Activated naive CD8-positive, alpha-beta T cell treated with anti-CD3 and anti-CD28 coated beads, Interleukin-2, amount 50 U/mL, for 24 hours (primary cell): ENCODE measurements around the gene AP5S1.
A peak's percentile ranks its signal among the peaks of the same experiment; 100 is the strongest.
"Not testable (repeated sequence)": the region's sequence is repeated elsewhere in the genome, so short reads cannot be mapped to it uniquely, and the experiment has no call there.

ENCODE experiments used
- ATAC-seq: fragments of 150-1000 bp; cut with Tn5 transposase; one replicate; pipeline ENCODE4 v1.10.0; 2021
- DNase-seq: peaks from one replicate; pipeline ENCODE4 v3.0.0; 2021
- H3K27ac Mint-ChIP-seq: one replicate; pipeline ENCODE4 v1.8.0; 2021; ENCODE audit warnings: mild to moderate bottlenecking, mixed read lengths
- H3K27me3 Mint-ChIP-seq: one replicate; pipeline ENCODE4 v1.8.0; 2021; ENCODE audit warnings: mixed read lengths
- H3K36me3 Mint-ChIP-seq: one replicate; pipeline ENCODE4 v1.8.0; 2021; ENCODE audit warnings: low read depth, mixed read lengths
- H3K4me1 Mint-ChIP-seq: one replicate; pipeline ENCODE4 v1.8.0; 2021; ENCODE audit warnings: mixed read lengths
- H3K4me3 Mint-ChIP-seq: one replicate; pipeline ENCODE4 v1.8.0; 2021; ENCODE audit warnings: mild to moderate bottlenecking, moderate library complexity, mixed read lengths
- H3K9me3 Mint-ChIP-seq: one replicate; pipeline ENCODE4 v1.8.0; 2021; ENCODE audit warnings: mixed read lengths

Gene AP5S1

DNA sequence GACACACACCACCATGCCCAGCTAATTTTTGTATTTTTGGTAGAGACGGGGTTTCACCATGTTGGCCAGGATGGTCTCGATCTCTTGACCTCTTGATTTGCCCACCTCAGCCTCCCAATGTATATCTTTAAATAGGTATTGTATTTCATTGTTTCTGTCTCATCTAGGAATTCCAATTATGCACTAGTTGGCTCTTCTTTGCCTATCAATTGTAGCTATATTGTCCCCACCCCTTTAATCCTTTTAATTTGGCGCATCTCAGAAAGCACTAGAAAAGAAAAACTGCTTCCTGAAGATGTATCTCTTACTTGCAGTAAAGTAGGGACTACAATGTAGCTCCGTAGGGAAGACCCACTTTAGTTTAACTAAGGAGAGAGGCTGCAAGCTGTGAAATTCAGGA is 15.8 kb downstream of the AP5S1 start:
- DNase-seq (no peak), ATAC-seq (no peak)
- H3K4me3 Mint-ChIP-seq, result no peak overlapping the region
- peaks cover 1% of the 10 kb centered on the region for H3K4me1 Mint-ChIP-seq
- no peaks in the 10 kb centered on the region for H3K27me3 Mint-ChIP-seq
- no peak overlapping the region for H3K27ac Mint-ChIP-seq
- H3K36me3 Mint-ChIP-seq, result no peaks in the 10 kb centered on the region
- no peaks in the 10 kb centered on the region for H3K9me3 Mint-ChIP-seq

DNA sequence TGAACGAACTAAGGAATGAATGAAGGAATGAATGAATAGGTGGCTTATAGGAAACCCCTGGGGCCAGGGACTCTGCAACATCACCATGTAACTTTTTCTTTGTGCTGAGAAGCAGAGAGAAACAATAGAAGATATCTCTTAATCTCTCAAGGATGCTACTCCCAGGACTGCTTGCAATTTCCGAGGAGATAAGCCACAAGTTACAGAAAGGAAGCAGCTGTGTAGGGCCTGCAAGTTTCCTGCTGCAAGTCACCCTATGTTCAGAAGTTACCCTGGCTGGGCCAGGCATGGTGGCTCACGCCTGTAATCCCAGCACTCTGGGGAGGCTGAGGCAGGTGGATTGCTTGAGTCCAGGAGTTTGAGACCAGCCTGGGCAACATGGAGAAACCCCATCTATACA is 19.0 kb downstream of the AP5S1 start:
- no peaks in the 10 kb centered on the region for H3K36me3 Mint-ChIP-seq
- ATAC-seq (no peak), DNase-seq (no peak)
- H3K27me3 Mint-ChIP-seq, result no peaks in the 10 kb centered on the region
- no peak overlapping the region for H3K27ac Mint-ChIP-seq
- peaks cover 1% of the 10 kb centered on the region for H3K4me1 Mint-ChIP-seq
- no peaks in the 10 kb centered on the region for H3K9me3 Mint-ChIP-seq
- H3K4me3 Mint-ChIP-seq, result no peak overlapping the region

DNA sequence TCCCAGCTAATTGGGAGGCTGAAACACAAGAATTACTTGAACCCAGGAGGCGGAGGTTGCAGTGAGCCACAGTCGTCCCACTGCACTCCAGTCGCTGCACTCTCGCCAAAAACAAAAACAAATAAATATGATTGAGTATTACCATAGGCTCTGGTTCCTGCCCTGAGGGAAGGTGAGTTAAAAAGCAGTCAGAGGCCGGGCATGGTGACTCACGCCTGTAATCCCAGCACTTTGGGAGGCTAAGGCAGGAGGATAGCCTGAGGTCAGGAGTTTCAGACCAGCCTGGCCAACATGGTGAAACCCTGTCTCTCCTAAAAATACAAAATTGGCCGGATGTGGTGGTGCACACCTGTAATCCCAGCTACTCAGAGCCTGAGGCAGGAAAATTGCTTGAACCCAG is 19.9 kb downstream of the AP5S1 start:
- not testable (repeated sequence) for H3K4me3 Mint-ChIP-seq, H3K4me1 Mint-ChIP-seq, H3K9me3 Mint-ChIP-seq, ATAC-seq, H3K27me3 Mint-ChIP-seq, H3K36me3 Mint-ChIP-seq, DNase-seq, H3K27ac Mint-ChIP-seq

DNA sequence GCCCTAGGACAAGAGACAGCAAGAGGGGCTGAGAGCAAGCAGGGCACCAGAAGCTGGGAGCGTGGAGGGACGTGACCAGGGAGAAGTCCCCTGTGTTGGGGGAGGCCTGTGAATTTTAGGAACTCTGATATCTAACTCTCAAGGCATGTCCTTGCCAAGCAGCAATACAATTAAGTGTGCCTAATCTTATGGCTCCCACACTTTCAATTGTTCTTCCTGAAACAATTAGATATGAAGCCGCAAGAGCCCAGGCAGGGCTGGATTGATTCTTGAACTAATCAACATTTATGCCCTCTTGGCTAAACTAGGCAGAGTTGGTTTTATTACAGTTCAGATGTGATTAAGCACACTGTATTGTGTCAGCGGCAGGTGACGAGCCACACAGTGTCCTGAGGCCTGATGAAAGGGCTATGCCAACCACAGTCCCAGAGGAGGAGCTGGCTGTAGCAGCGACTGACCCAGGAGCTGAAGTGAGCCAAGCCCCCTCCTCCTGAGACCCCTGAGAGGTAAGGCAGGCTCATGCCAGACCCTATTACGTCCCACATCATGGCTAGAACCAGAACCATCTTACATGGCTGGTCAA is 22.1 kb downstream of the AP5S1 start:
- H3K9me3 Mint-ChIP-seq, result no peaks in the 10 kb centered on the region
- H3K4me1 Mint-ChIP-seq, result peaks cover 11% of the 10 kb centered on the region
- no peak overlapping the region for H3K4me3 Mint-ChIP-seq
- no peak for ATAC-seq
- no peaks in the 10 kb centered on the region for H3K27me3 Mint-ChIP-seq
- no peak for DNase-seq
- H3K27ac Mint-ChIP-seq, result no peak overlapping the region
- no peaks in the 10 kb centered on the region for H3K36me3 Mint-ChIP-seq

- DNase-seq (no peak), ATAC-seq (no peak)
- Mint-ChIP-seq H3K4me1 (peaks cover 19% of the 10 kb centered on the region), H3K27me3 (no peaks in the 10 kb centered on the region), H3K4me3 (no peak overlapping the region), H3K27ac (no peak overlapping the region), H3K9me3 (no peaks in the 10 kb centered on the region), H3K36me3 (no peaks in the 10 kb centered on the region)
Observed at GRCh38 chr20:3843490-3843889, 23.1 kb downstream of the AP5S1 start.

- DNase-seq, H3K9me3 Mint-ChIP-seq, ATAC-seq, H3K36me3 Mint-ChIP-seq, H3K27ac Mint-ChIP-seq, H3K27me3 Mint-ChIP-seq, H3K4me3 Mint-ChIP-seq: not testable (repeated sequence)
- H3K4me1 Mint-ChIP-seq, result peaks cover 23% of the 10 kb centered on the region
Observed at GRCh38 chr20:3843990-3844619, 23.8 kb downstream of the AP5S1 start.

DNA sequence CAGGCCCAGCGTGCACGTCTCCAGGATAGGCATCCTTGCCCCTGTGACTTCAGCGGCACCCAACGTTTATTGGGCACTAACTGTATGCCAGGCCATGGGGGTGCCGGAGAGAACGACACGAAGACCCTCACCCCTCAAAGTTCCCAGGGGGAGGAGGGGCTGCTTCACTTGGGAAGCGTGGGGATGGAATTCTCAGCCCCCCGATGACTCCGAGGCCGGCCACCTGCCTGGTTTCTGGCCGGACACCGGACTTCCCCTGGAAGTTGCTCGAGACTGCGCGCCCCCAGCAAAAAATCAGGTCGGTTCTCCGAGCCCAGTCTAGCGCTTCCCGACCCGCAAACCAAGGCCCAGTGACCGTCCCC is 26.0 kb downstream of the AP5S1 start:
- H3K4me3 Mint-ChIP-seq, result peak overlapping the region; percentile 92
- peak overlapping the region; percentile 87 for H3K27ac Mint-ChIP-seq
- no peak for DNase-seq
- no peak for ATAC-seq
- peaks cover 5% of the 10 kb centered on the region for H3K36me3 Mint-ChIP-seq
- H3K9me3 Mint-ChIP-seq, result no peaks in the 10 kb centered on the region
- peaks cover 25% of the 10 kb centered on the region for H3K4me1 Mint-ChIP-seq
- H3K27me3 Mint-ChIP-seq, result no peaks in the 10 kb centered on the region

GRCh38 chr20:3846740-3847428 is 26.5 kb downstream of the AP5S1 start, which contains the start of gene MAVS:
TSS of gene MAVS (plus strand) at chr20:3846834. CDS start at chr20:3854625, 7,791 bp downstream.
- H3K9me3 Mint-ChIP-seq, result no peaks in the 10 kb centered on the region
- peaks cover 25% of the 10 kb centered on the region for H3K4me1 Mint-ChIP-seq
- peak within 1 kb of the TSS; percentile 92 for H3K4me3 Mint-ChIP-seq
- H3K27ac Mint-ChIP-seq, result peak within 1 kb of the TSS; percentile 87
- peak; percentile 95 for ATAC-seq
- DNase-seq, result peak; percentile 90
- H3K27me3 Mint-ChIP-seq, result no peaks in the 10 kb centered on the region
- H3K36me3 Mint-ChIP-seq, result peaks cover 5% of the 10 kb centered on the region

- Mint-ChIP-seq H3K4me3 (peak overlapping the region; percentile 92), H3K9me3 (no peaks in the 10 kb centered on the region), H3K27ac (peak overlapping the region; percentile 87), H3K27me3 (no peaks in the 10 kb centered on the region), H3K36me3 (peaks cover 5% of the 10 kb centered on the region), H3K4me1 (peaks cover 25% of the 10 kb centered on the region)
- no peak for DNase-seq
- no peak for ATAC-seq
Observed at GRCh38 chr20:3847429-3847940, 27.1 kb downstream of the AP5S1 start.

DNA sequence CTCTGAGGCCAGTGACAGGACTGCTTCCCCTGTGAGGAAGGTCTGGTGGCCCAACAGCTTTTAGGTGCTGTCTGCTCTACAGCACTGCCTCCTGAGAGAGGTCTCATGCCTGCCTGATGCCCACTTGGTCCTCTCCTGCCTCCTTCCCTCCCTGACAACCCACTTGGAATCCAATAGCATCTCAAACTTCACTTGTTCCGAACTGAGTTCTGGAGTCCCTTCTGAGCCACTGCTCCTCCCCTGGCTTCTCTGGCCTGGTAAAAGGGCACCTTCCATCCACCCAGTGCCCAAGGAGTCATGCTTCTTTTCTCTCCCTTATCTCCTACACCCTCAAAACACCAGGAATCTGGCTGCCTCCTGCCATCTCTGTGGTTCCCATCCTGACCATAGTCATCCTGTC is 28.2 kb downstream of the AP5S1 start:
- H3K9me3 Mint-ChIP-seq, result no peaks in the 10 kb centered on the region
- ATAC-seq (no peak), DNase-seq (no peak)
- peaks cover 25% of the 10 kb centered on the region for H3K4me1 Mint-ChIP-seq
- no peaks in the 10 kb centered on the region for H3K27me3 Mint-ChIP-seq
- H3K4me3 Mint-ChIP-seq, result peak overlapping the region; percentile 92
- peaks cover 5% of the 10 kb centered on the region for H3K36me3 Mint-ChIP-seq
- peak overlapping the region; percentile 63 for H3K27ac Mint-ChIP-seq

DNA sequence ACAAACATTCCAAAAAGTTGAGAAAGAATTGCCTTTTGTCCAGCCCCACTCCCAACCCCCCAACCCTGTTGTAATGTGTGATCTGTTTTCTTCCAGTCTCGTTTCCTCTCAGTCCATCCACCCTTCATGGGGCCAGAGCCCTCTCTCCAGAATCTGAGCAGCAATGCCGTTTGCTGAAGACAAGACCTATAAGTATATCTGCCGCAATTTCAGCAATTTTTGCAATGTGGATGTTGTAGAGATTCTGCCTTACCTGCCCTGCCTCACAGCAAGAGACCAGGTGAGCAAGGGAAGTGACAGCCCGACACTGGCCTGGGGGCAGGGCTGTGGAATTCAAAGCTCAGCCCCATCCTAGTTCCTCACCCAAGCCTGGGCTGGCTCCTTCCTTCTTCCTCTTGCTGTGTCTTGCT is 34.1 kb downstream of the AP5S1 start:
- H3K4me1 Mint-ChIP-seq, result peaks cover 9% of the 10 kb centered on the region
- no peaks in the 10 kb centered on the region for H3K27me3 Mint-ChIP-seq
- H3K36me3 Mint-ChIP-seq, result peaks cover 10% of the 10 kb centered on the region
- no peaks in the 10 kb centered on the region for H3K9me3 Mint-ChIP-seq
- H3K27ac Mint-ChIP-seq, result no peak overlapping the region
- DNase-seq (no peak), ATAC-seq (peak; percentile 36)
- H3K4me3 Mint-ChIP-seq, result no peak overlapping the region

DNA sequence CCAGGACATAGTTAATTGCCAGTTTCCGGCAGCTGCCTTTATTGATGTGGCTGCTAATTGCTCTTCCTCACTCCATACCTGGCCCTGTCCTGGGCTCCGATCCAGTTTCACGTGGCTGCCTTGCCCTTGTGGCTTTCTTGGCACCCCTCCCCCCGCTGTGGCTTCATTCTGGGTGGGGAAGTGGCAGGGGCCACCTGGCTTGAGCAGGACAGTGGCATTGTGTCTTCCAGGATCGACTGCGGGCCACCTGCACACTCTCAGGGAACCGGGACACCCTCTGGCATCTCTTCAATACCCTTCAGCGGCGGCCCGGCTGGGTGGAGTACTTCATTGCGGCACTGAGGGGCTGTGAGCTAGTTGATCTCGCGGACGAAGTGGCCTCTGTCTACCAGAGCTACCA is 37.1 kb downstream of the AP5S1 start:
- H3K36me3 Mint-ChIP-seq, result peaks cover 24% of the 10 kb centered on the region

GRCh38 chr20:3858689-3859088 is 38.3 kb downstream of the AP5S1 start:
- peaks cover 33% of the 10 kb centered on the region for H3K36me3 Mint-ChIP-seq
- H3K27me3 Mint-ChIP-seq, result no peaks in the 10 kb centered on the region
- H3K9me3 Mint-ChIP-seq, result no peaks in the 10 kb centered on the region
- no peak overlapping the region for H3K4me3 Mint-ChIP-seq
- DNase-seq (no peak), ATAC-seq (no peak)
- H3K27ac Mint-ChIP-seq, result no peak overlapping the region
- H3K4me1 Mint-ChIP-seq, result peaks cover 7% of the 10 kb centered on the region

More for the DNA sequence above, 37.1 kb downstream of the AP5S1 start:
- Mint-ChIP-seq H3K4me3 (no peak overlapping the region), H3K9me3 (no peaks in the 10 kb centered on the region), H3K27me3 (no peaks in the 10 kb centered on the region), H3K4me1 (peaks cover 7% of the 10 kb centered on the region), H3K27ac (no peak overlapping the region)
- DNase-seq (no peak), ATAC-seq (no peak)

- peaks cover 3% of the 10 kb centered on the region for H3K4me1 Mint-ChIP-seq
- no peaks in the 10 kb centered on the region for H3K27me3 Mint-ChIP-seq
- H3K36me3 Mint-ChIP-seq, result peaks cover 35% of the 10 kb centered on the region
Observed at GRCh38 chr20:3861191-3861590, 40.8 kb downstream of the AP5S1 start.

GRCh38 chr20:3862333-3862732 is 42.0 kb downstream of the AP5S1 start:
- ATAC-seq, result no peak
- Mint-ChIP-seq H3K4me3 (no peak overlapping the region), H3K36me3 (peaks cover 32% of the 10 kb centered on the region), H3K27me3 (no peaks in the 10 kb centered on the region), H3K4me1 (peaks cover 2% of the 10 kb centered on the region), H3K27ac (no peak overlapping the region), H3K9me3 (no peaks in the 10 kb centered on the region)
- DNase-seq, result no peak

More at GRCh38 chr20:3861191-3861590, 40.8 kb downstream of the AP5S1 start:
- no peak overlapping the region for H3K27ac Mint-ChIP-seq
- no peak overlapping the region for H3K4me3 Mint-ChIP-seq
- ATAC-seq (no peak), DNase-seq (no peak)
- H3K9me3 Mint-ChIP-seq, result no peaks in the 10 kb centered on the region
